Pancreas (tissue), 10 donors: ENCODE data around the gene ANKRD63. TPM values are rescaled to one million over a fixed set of nuclear protein-coding genes. Genes with fewer than 3 reads are reported as not detected.

Experiments used
- ATAC-seq, 4 donors: fragments of 200-7000 bp; cut with Tn5 transposase; one replicate each; pipeline versions ENCODE4 v1.8.0 to v1.9.1; 2020; ENCODE audit warnings: mild to moderate bottlenecking in 4 of 4, moderate library complexity in 4 of 4
- DNase-seq, 6 donors: peaks; one replicate each; pipeline ENCODE4 v3.0.0-alpha.2; 2020
- FAIRE-seq: peaks from 2 replicates; lab custom pipeline; 2012; peaks lifted over from hg19 to GRCh38; lab: Jason Lieb, UNC
- H3K27ac ChIP-seq, 4 donors: fragments of 200-600 bp; sonication (generic); 1 replicate in 3 of 4; 2 replicates in 1 of 4; pipeline versions ENCODE4 v1.5.0 to v1.8.0; 2020
- H3K27me3 ChIP-seq, 4 donors: fragments of 200-600 bp; one replicate each; pipeline ENCODE4 v1.8.0; 2021
- H3K36me3 ChIP-seq, 3 donors: fragments of 200-600 bp; sonication (generic) in 1 of 3; one replicate each; pipeline versions ENCODE4 v1.5.0 to v1.8.0; 2020 to 2021
- H3K4me1 ChIP-seq, 3 donors: fragments of 200-600 bp; one replicate each; pipeline ENCODE4 v1.8.0; 2021
- H3K4me3 ChIP-seq, 4 donors: fragments of 200-600 bp; sonication (generic) in 2 of 4; one replicate each; pipeline versions ENCODE4 v1.5.0 to v1.8.0; 2020 to 2021
- H3K9me3 ChIP-seq, 4 donors: fragments of 200-600 bp; one replicate each; pipeline ENCODE4 v1.8.0; 2021
- WGBS, 2 donors: extraction: QIAGEN DNeasy Blood & Tissue Kit; methylation state at CpG; one replicate each; pipeline ENCODE4 v1.1.7; 2013; 5-methylcytosine and 5-hydroxymethylcytosine counted together
- intact Hi-C, 3 donors: fragments of 100-400 bp; cut with DNase I; formaldehyde crosslinking; loops; one replicate each; pipeline versions ENCODE4 v1.11.1 to v1.14.2; 2022
- polyA plus RNA-seq, 2 donors: library from polyadenylated mRNA; stranded (reverse); fragments of 200-250 nt; gene quantifications; one replicate each; pipeline ENCODE4 v1.2.3, GENCODE V29; 2013
- total RNA-seq, 6 donors: library from RNA; stranded (reverse); fragmentation: NEBNext Ultra II Directional in 4 of 6; extraction: Animal tissue kit (Norgen Biotek cat#: 25700) in 4 of 6; gene quantifications; one replicate each; pipeline versions ENCODE4 v1.2.1 to v1.2.4, GENCODE V29; 2021 to 2023
- TF ChIP-seq, protein P1 (sequence below), 4 donors: fragments of 200-600 bp; sonication (generic) in 3 of 4; IDR thresholded peaks; one replicate each; pipeline versions ENCODE4 v1.5.0 to v1.8.0; 2021; ENCODE audit warnings: antibody characterized with exemption in 4 of 4
- donor health status: healthy with polysubstance abuse.
- donor health status: DM: no; HTN: no; CAD: no; lungs with moderate emphysema.
- donor health status: DM: no; HTN: no; CAD: no.
- donor health status: control.
- donor health status: control.
- donor health status: Bipolar disorder and iron deficiency.
- donor health status: DM: yes; HTN: yes; CAD: no.
- donor health status: DM: no; HTN: no; CAD: no.
- donor health status: DM: no; HTN: no; CAD: no.
- donor health status: DM: yes; HTN: yes; CAD: no.

The ANKRD63 gene
- total and polyA plus RNA-seq, 8 donors: not detected

DNA sequence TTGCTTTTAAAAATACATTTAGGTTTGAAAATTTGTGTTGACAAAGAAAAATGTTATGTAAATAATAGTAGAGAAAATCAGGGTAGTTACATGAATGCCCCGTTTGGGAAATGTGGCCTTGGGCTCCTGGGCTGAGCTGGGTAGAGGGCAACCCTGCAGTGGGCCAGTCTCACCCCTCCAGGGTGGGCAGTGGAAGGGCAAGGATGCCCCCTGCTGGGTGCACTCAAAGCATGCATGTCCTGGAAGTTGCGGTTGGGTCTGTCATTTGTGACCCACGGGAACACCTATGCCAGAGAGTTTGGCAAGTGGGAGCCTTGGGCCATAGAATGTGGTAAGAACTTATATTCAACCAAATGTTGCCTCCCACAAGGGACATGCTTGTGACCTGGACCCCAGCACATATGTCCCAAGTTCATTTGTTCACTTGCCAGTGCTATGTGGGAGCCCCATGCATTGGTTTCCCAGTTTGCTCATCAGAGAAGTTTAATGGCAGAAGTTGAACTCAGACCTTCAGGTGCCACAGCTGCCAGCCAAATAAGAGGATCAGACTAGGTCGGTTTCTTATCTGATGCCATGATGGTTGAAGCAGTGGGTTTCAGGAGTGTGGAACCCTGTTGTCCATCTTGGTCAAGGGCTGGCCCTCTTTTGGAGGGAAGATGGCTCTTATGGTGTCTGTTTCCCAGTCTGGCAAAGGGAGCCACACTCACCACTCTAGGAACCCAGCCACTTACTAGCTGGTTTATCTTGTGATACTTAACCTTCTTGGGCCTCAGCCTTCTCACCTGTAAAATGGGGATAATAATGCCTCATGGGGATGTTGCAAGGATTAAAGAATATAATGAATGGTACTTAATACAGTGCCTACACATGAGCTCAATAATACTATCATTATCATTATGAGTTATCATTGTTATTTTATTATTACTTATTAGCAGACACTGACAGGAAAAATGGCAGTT, 27.4 kb upstream of the ANKRD63 start:
- H3K36me3 ChIP-seq: no peaks in the 10 kb centered on the region
- H3K4me1 ChIP-seq: peaks cover 0 to 14% (median 8%) of the 10 kb centered on the region in 3 donors
- no peaks in the 10 kb centered on the region for H3K27me3 ChIP-seq
- FAIRE-seq (no peak), DNase-seq (peak in 4 of 6 donors; percentile 49 to 78 (median 56)), ATAC-seq (peak in 3 of 4 donors; percentile 55 to 66 (median 58))
- no peak overlapping the region for H3K4me3 ChIP-seq
- no peak overlapping the region for H3K27ac ChIP-seq
- 13 to 20% methylated on average over 4 of the region's 4 CpGs for WGBS, 2 donors
- intact Hi-C loops: no loop called here
- no peaks in the 10 kb centered on the region for H3K9me3 ChIP-seq
- TF ChIP-seq, protein P1, sequence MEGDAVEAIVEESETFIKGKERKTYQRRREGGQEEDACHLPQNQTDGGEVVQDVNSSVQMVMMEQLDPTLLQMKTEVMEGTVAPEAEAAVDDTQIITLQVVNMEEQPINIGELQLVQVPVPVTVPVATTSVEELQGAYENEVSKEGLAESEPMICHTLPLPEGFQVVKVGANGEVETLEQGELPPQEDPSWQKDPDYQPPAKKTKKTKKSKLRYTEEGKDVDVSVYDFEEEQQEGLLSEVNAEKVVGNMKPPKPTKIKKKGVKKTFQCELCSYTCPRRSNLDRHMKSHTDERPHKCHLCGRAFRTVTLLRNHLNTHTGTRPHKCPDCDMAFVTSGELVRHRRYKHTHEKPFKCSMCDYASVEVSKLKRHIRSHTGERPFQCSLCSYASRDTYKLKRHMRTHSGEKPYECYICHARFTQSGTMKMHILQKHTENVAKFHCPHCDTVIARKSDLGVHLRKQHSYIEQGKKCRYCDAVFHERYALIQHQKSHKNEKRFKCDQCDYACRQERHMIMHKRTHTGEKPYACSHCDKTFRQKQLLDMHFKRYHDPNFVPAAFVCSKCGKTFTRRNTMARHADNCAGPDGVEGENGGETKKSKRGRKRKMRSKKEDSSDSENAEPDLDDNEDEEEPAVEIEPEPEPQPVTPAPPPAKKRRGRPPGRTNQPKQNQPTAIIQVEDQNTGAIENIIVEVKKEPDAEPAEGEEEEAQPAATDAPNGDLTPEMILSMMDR (IDR thresholded peaks at IDR 0.05): peak; percentile 39 to 56 (median 46)

DNA sequence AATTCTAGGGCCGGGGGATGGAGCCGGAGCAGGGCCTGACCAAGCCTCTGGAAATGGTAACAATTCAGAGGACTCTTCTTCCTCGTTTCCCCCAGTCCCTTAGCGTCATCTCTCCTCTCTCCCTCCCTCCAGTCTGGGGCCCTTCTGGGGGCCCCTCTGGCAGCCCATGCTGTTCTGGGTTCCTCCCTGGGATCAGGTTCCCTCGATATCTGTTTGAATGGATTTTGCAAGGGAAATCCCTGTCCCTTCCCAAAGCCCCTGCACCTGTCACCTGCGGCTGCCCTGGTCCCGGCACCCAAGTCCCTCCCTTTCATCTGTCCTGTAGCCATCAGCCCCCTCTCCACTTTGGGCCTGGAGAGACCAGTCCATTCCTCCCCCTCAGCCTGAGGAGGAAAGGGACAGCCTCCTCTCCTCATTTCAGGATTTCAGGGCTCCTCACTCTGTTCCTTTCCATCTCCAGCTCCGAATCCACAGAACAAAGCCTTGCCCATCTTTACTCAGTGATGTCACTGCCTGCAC, 26.5 kb upstream of the ANKRD63 start:
- DNase-seq (peak in 1 of 6 donors; percentile 24), FAIRE-seq (no peak), ATAC-seq (no peak)
- no peaks in the 10 kb centered on the region for H3K9me3 ChIP-seq
- TF ChIP-seq, protein P1 (IDR thresholded peaks at IDR 0.05): no peak
- H3K27ac ChIP-seq: no peak overlapping the region
- intact Hi-C loops: no loop called here
- no peak overlapping the region for H3K4me3 ChIP-seq
- peaks cover 0 to 14% (median 8%) of the 10 kb centered on the region in 3 donors for H3K4me1 ChIP-seq
- no peaks in the 10 kb centered on the region for H3K27me3 ChIP-seq
- 89 to 96% methylated on average over 8 of the region's 8 CpGs for WGBS, 2 donors
- H3K36me3 ChIP-seq: no peaks in the 10 kb centered on the region

DNA sequence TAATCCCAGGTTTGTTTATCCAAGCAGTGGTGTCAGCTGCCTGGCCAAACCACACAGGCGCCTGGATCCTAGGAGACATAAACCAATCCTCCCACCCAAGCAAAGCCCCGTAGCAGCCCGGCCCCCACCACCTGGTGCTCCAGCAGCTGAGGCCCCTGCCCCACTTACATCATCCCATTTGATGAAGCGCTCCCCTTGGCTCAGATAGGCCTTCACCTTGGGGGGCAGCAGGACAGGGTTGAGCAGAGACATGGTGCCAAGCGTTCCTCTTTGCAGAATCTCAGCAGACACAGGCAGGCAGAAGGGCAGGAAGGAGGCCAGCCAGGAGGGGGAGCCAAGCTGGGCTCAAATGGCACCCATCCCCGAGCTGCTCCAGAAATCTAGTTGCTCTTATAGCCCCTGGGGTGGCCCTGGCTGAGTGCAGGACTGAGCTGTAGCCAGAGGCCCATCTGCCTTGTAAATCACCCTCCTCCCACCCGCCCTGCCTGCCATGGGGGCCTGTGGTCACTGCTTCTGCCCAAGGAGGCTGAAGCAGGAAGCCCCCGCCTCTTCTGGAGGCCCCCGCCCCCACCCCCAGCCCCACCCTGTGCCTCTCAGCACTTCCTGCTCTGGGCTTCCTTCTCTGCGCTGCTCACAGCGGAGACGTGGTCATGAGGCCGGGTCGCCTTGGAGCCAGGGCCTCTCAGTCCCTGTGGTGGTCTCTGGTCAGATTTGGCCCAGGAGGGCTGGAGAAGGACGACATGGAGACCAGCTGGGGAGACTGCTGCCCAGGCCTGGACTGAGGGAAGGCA, 24.8 kb upstream of the ANKRD63 start, which contains the start of gene PLCB2:
Gene PLCB2, minus strand, starts transcription at position 515 of the 791 bp plus-strand sequence. Its CDS starts 263 bp downstream, at position 252.
- ATAC-seq (peak in 3 of 4 donors; percentile 31 to 64 (median 61)), FAIRE-seq (no peak), DNase-seq (peak in 2 of 6 donors; percentile 51 to 58)
- no peaks in the 10 kb centered on the region for H3K27me3 ChIP-seq
- peak within 1 kb of the TSS in 1 of 4 donors; percentile 35 for H3K4me3 ChIP-seq
- TF ChIP-seq, protein P1 (IDR thresholded peaks at IDR 0.05): no peak
- H3K36me3 ChIP-seq: no peaks in the 10 kb centered on the region
- H3K4me1 ChIP-seq: no peaks in the 10 kb centered on the region
- peak within 1 kb of the TSS in 1 of 4 donors; percentile 34 for H3K27ac ChIP-seq
- intact Hi-C loops: no loop called here
- WGBS, 2 donors: 82% methylated on average over 14 to 15 of the region's 15 CpGs
- no peaks in the 10 kb centered on the region for H3K9me3 ChIP-seq

DNA sequence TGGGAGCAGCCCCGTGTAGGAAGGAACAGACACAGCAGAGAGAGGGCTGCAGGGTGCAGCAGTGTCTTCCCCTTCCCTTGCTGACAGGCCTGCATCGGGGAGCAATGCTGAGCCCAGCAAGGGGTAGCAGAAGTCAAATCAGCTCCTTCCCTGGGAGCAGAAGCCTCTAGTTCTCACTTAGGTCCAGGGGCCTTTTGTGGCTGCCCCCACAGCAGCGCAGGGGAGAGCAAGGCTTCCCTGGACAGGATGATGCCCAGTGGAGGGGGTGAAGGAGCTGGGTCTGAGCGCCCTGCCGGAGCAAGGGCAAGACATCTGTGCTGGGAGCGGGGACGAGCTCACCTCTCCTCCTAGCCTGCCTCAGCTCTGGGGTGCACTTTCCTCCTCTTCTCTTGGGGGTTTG, 24.0 kb upstream of the ANKRD63 start:
- Histone ChIP-seq H3K36me3 (no peaks in the 10 kb centered on the region), H3K27ac (no peak overlapping the region), H3K9me3 (no peaks in the 10 kb centered on the region), H3K4me3 (peak overlapping the region in 1 of 4 donors; percentile 35), H3K27me3 (no peaks in the 10 kb centered on the region), H3K4me1 (no peaks in the 10 kb centered on the region)
- intact Hi-C loops: no loop called here
- TF ChIP-seq, protein P1 (IDR thresholded peaks at IDR 0.05): no peak
- DNase-seq (peak in 2 of 6 donors; percentile 41 to 44), FAIRE-seq (no peak), ATAC-seq (peak in 1 of 4 donors; percentile 12)
- WGBS, 2 donors: 87 to 97% methylated on average over 7 of the region's 7 CpGs
